RWPE1 (cell line): ENCODE measurements around the gene MTHFR.

Experiments
- CTCF ChIA-PET: fragments of 350-600 bp; sonication (Branson Sonifier 250); formaldehyde crosslinking; extraction: SDS; loops from one replicate; lab custom pipeline; 2021; lab: Yijun Ruan, JAX
- POLR2A ChIA-PET: fragments of 400-600 bp; formaldehyde crosslinking; extraction: SDS; loops from one replicate; lab custom pipeline; 2020; ENCODE audit warnings: antibody characterized with exemption; ENCODE audit not compliant: low non-redundant PET; lab: Yijun Ruan, JAX
- DNase-seq: peaks from one replicate; pipeline ENCODE4 v3.0.0; 2012; ENCODE audit warnings: low spot score
- H3K27ac ChIP-seq: fragments of 450-650 bp; 2 replicates; pipeline ENCODE4 v1.5.1; 2017
- TF ChIP-seq, protein P1 (sequence below): fragments of 450-650 bp; conservative IDR thresholded peaks from 2 replicates; pipeline ENCODE4 v1.5.1; 2017; ENCODE audit warnings: low read depth, mild to moderate bottlenecking

Gene MTHFR

GRCh38 chr1:11802973-11803885, 2.5 kb downstream of the MTHFR start:
- peak overlapping the region; percentile 99 for H3K27ac ChIP-seq
- POLR2A ChIA-PET, result interaction anchor here (0.5 to 0.6 kb wide), 2 partner anchors 57 to 539 kb away, joined by 3 read pairs; no protein-coding TSS in a partner anchor
- peak; percentile 72 for DNase-seq

DNA sequence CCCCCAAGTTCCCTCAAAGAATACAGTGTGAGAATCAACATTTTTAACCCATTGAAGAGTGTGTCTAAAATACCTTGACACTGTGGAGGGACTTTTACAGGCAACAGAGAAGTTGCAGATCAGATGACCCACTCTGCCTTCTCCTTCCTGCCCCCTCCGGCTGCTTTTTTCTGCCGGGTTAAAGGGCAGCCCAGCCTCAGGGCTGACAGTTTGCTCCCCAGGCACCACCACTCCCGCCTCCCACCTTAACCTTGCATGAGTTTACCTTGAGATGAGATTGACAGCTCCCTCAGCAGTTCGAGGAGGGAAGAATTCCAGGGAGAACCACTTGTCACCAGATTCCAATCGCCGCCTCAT, 3.2 kb downstream of the MTHFR start:
- TF ChIP-seq, protein P1, sequence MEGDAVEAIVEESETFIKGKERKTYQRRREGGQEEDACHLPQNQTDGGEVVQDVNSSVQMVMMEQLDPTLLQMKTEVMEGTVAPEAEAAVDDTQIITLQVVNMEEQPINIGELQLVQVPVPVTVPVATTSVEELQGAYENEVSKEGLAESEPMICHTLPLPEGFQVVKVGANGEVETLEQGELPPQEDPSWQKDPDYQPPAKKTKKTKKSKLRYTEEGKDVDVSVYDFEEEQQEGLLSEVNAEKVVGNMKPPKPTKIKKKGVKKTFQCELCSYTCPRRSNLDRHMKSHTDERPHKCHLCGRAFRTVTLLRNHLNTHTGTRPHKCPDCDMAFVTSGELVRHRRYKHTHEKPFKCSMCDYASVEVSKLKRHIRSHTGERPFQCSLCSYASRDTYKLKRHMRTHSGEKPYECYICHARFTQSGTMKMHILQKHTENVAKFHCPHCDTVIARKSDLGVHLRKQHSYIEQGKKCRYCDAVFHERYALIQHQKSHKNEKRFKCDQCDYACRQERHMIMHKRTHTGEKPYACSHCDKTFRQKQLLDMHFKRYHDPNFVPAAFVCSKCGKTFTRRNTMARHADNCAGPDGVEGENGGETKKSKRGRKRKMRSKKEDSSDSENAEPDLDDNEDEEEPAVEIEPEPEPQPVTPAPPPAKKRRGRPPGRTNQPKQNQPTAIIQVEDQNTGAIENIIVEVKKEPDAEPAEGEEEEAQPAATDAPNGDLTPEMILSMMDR, result no peak
- ChIA-PET CTCF (interaction anchor here (0.6 to 1.1 kb wide), 2 partner anchors 15 to 165 kb away, joined by 3 to 5 read pairs; no protein-coding TSS in a partner anchor), POLR2A (no interaction called here)
- H3K27ac ChIP-seq, result peak overlapping the region; percentile 99
- peak; percentile 20 for DNase-seq

More at GRCh38 chr1:11802973-11803885, 2.5 kb downstream of the MTHFR start:
- CTCF ChIA-PET, result interaction anchor here (0.6 to 0.7 kb wide), 3 partner anchors 25 to 192 kb away, joined by 3 to 5 read pairs (median 3); no protein-coding TSS in a partner anchor
- TF ChIP-seq, protein P1, result no peak

- TF ChIP-seq, protein P1, result no peak
- POLR2A ChIA-PET, result interaction anchor here (1.4 kb wide), 1 partner anchor 13 kb away, joined by 6 read pairs; no protein-coding TSS in a partner anchor
- no peak for DNase-seq
- CTCF ChIA-PET, result no interaction called here
- peak overlapping the region; percentile 5; the same call in 1 of the 2 replicates for H3K27ac ChIP-seq
Measured at GRCh38 chr1:11800756-11801433, 4.9 kb downstream of the MTHFR start.

GRCh38 chr1:11800391-11800755, 5.4 kb downstream of the MTHFR start:
- no peak for DNase-seq
- TF ChIP-seq, protein P1, result no peak
- ChIA-PET CTCF (no interaction called here), POLR2A (no interaction called here)
- peak overlapping the region; percentile 5; the same call in 1 of the 2 replicates for H3K27ac ChIP-seq

DNA sequence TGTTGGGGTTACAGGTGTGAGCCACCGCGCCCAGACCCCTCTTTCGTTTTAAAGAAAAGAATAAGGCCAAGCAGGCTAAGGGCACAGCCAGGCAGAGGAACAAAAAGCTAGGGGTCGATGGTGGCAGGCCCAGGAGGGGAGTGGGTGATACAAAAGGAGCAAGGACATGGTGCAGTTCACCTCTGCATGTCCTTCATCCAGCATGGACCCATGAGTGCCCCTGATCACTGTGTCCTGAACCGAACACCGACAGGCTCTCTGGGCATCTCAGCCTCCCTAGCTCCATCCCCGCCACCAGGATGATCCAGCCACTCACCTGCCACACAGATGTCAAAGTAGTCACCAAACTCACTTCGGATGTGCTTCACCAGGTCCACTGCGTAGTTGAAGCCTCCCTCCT, 5.9 kb downstream of the MTHFR start:
- CTCF ChIA-PET, result no interaction called here
- H3K27ac ChIP-seq, result peak overlapping the region; percentile 5; the same call in 1 of the 2 replicates
- DNase-seq, result no peak
- POLR2A ChIA-PET, result no interaction called here
- TF ChIP-seq, protein P1, result no peak

DNA sequence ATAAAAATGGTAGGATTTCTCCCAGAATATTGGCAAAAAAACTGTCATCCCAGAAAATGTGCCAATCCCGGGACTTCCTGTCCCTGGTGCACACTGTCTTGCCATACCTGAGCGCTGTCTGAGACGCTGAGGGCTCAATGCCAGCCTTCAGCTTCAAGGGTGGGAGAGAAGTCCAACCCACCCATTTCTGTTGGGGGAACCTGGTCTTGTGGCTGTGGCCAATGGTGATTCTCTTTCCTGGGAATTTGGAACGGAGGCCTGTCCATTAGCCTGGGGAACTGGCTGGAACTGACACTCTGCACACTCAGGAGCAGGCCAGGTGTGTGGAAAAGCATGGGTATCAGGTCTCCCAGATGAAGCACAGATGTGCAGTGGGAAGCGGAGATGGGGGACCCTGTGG, 6.7 kb downstream of the MTHFR start:
- no peak for DNase-seq
- TF ChIP-seq, protein P1, result no peak
- peak overlapping the region; percentile 23; the same call in 1 of the 2 replicates for H3K27ac ChIP-seq
- CTCF ChIA-PET, result no interaction called here
- POLR2A ChIA-PET, result no interaction called here
